Measurements from ENCODE around the gene TMEM40. TPM values are rescaled to one million over a fixed set of nuclear protein-coding genes. Genes with fewer than 3 reads are reported as not detected.

TMEM40 gene
- total and polyA plus RNA-seq, 2 experiments from 2014 or later = 0.14 to 0.48 TPM

- no peaks in the 10 kb centered on the region; the same call in 2 of the 3 replicates for H3K9me3 Mint-ChIP-seq
- peaks cover 16% of the 10 kb centered on the region for H3K4me1 Mint-ChIP-seq
- no peak overlapping the region for H3K4me3 ChIP-seq
- 0 out of 2 replicates have a peak, but pooled peaks cover 4% of the 10 kb centered on the region for H3K36me3 ChIP-seq (ENCODE audit: insufficient read depth)
- H3K9me2 ChIP-seq (ENCODE audit: insufficient read depth) = no peaks in the 10 kb centered on the region
- H3K36me3 Mint-ChIP-seq (ENCODE audit: low read depth) = peaks cover 13% of the 10 kb centered on the region
- H3K4me3 Mint-ChIP-seq = no peak overlapping the region
- TF ChIP-seq ZNF331 (CRISPR knock-in tag; IDR thresholded peaks at IDR 0.05; ENCODE audit: low read depth) = no peak
- TF ChIP-seq EZH2 (IDR thresholded peaks at IDR 0.05; ENCODE audit: low read depth, unreplicated experiment) = no peak
- no peak for TF ChIP-seq REST (IDR thresholded peaks at IDR 0.05; ENCODE audit: unreplicated experiment)
- no peak for TF ChIP-seq ZNF462 (CRISPR knock-in tag; IDR thresholded peaks at IDR 0.05)
- TF ChIP-seq CREB1 (CRISPR knock-in tag; IDR thresholded peaks at IDR 0.05; ENCODE audit: low read depth) = no peak
- TF ChIP-seq NANOG (IDR thresholded peaks at IDR 0.05; ENCODE audit: borderline replicate concordance) = no peak
- TF ChIP-seq EZH2phosphoT487 (IDR thresholded peaks at IDR 0.05; ENCODE audit: unreplicated experiment) = no peak
- no peak for TF ChIP-seq CTCF (conservative IDR thresholded peaks at IDR 0.05; ENCODE audit: low read depth in 2 of 2)
- TF ChIP-seq STAT1 (IDR thresholded peaks at IDR 0.05; ENCODE audit: unreplicated experiment) = no peak
- no peak for TF ChIP-seq ETS1 (IDR thresholded peaks at IDR 0.05)
- TF ChIP-seq POLR2AphosphoS5 (IDR thresholded peaks at IDR 0.05; ENCODE audit: low read depth) = no peak
- no peak for TF ChIP-seq ZNF114 (CRISPR knock-in tag; IDR thresholded peaks at IDR 0.05)
- TF ChIP-seq JUNB (IDR thresholded peaks at IDR 0.05; ENCODE audit: unreplicated experiment) = no peak
- H3K4me1 ChIP-seq (ENCODE audit: insufficient read depth) = peaks cover 9% of the 10 kb centered on the region; the same call in 1 of the 2 replicates
- no peak overlapping the region for H2AFZ ChIP-seq
- H3K27me3 Mint-ChIP-seq (ENCODE audit: insufficient read depth, low read depth, poor library complexity) = peaks cover 15% of the 10 kb centered on the region
- no peak overlapping the region for H3K27ac ChIP-seq (ENCODE audit: low read depth)
- no peaks in the 10 kb centered on the region for H3F3A ChIP-seq (replicated peaks; ENCODE audit: low read depth)
- no peaks in the 10 kb centered on the region for H3K27me3 ChIP-seq (ENCODE audit: insufficient read depth)
- H3K4me2 ChIP-seq = no peak overlapping the region
- H3K79me2 ChIP-seq (replicated peaks; ENCODE audit: insufficient read depth) = no peaks in the 10 kb centered on the region
- no peak overlapping the region for H3K27ac Mint-ChIP-seq
- no peak for DNase-seq (ENCODE audit: low spot score)
- no peak for ATAC-seq
- no peaks in the 10 kb centered on the region for H4K20me1 ChIP-seq (replicated peaks; ENCODE audit: insufficient read depth)
These were observed 40.7 kb upstream of the TMEM40 start for GRCh38 chr3:12799525-12800440.

Measured in GM23338 (cell line).